Liver (tissue), 9 donors: ENCODE data around the gene GPN3. TPM values are rescaled to one million over a fixed set of nuclear protein-coding genes. Genes with fewer than 3 reads are reported as not detected.

ENCODE experiments used
- DNase-seq: peaks from one replicate; pipeline ENCODE4 v3.0.0-alpha.2; 2017; ENCODE audit warnings: low spot score
- H3K27ac ChIP-seq, 2 donors: one replicate each; pipeline ENCODE4 v1.7.0; 2013; ENCODE audit warnings: inconsistent platforms in 2 of 2, low read length in 2 of 2, control low read depth in 1 of 2, low read depth in 1 of 2, mild to moderate bottlenecking in 1 of 2
- H3K27me3 ChIP-seq, 4 donors: one replicate each; pipeline versions ENCODE4 v1.6.1 to v1.7.0; 2013; ENCODE audit warnings: low read length in 3 of 4, inconsistent platforms in 1 of 4, mild to moderate bottlenecking in 1 of 4, moderate library complexity in 1 of 4; ENCODE audit not compliant: control insufficient read depth in 4 of 4, insufficient read depth in 4 of 4
- H3K36me3 ChIP-seq, 4 donors: one replicate each; pipeline versions ENCODE4 v1.6.1 to v1.7.0; 2013; ENCODE audit warnings: low read length in 3 of 4, mild to moderate bottlenecking in 3 of 4, low read depth in 1 of 4, moderate library complexity in 1 of 4; ENCODE audit not compliant: control insufficient read depth in 4 of 4, insufficient read depth in 3 of 4
- H3K4me1 ChIP-seq, 4 donors: one replicate each; pipeline versions ENCODE4 v1.6.1 to v1.7.0; 2013; ENCODE audit warnings: low read length in 3 of 4, mild to moderate bottlenecking in 3 of 4, moderate library complexity in 1 of 4; ENCODE audit not compliant: control insufficient read depth in 4 of 4, insufficient read depth in 4 of 4
- H3K4me3 ChIP-seq, 3 donors: one replicate each; pipeline versions ENCODE4 v1.6.1 to v1.7.0; 2013; ENCODE audit warnings: low read length in 3 of 3, control low read depth in 1 of 3, low read depth in 1 of 3, mild to moderate bottlenecking in 1 of 3
- H3K9ac ChIP-seq, 2 donors: one replicate each; pipeline ENCODE4 v1.7.0; 2013; ENCODE audit warnings: low read length in 2 of 2, mild to moderate bottlenecking in 2 of 2, moderate library complexity in 2 of 2, control low read depth in 1 of 2, low read depth in 1 of 2
- H3K9me3 ChIP-seq, 4 donors: one replicate each; pipeline versions ENCODE4 v1.6.1 to v1.7.0; 2013; ENCODE audit warnings: low read length in 3 of 4; ENCODE audit not compliant: control insufficient read depth in 4 of 4
- EGR1 ChIP-seq, 2 donors: IDR thresholded peaks; 2 replicates each; pipeline ENCODE4 v1.6.1; 2016 to 2018; ENCODE audit warnings: antibody characterized with exemption in 2 of 2, low read depth in 2 of 2
- FOXA2 ChIP-seq: IDR thresholded peaks from 2 replicates; pipeline ENCODE4 v1.6.1; 2016; ENCODE audit warnings: antibody characterized with exemption
- GABPA ChIP-seq, 2 donors: IDR thresholded peaks in 1 of 2; conservative IDR thresholded peaks in 1 of 2; 2 replicates each; pipeline ENCODE4 v1.6.1; 2016; ENCODE audit warnings: antibody characterized with exemption in 2 of 2, mild to moderate bottlenecking in 1 of 2, moderate library complexity in 1 of 2
- HNF4A ChIP-seq, 2 donors: conservative IDR thresholded peaks; 2 replicates each; pipeline ENCODE4 v1.6.1; 2016; ENCODE audit warnings: antibody characterized with exemption in 2 of 2, mild to moderate bottlenecking in 2 of 2
- HNF4G ChIP-seq: IDR thresholded peaks from 2 replicates; pipeline ENCODE4 v1.6.1; 2016; ENCODE audit warnings: antibody characterized with exemption
- JUND ChIP-seq, 2 donors: IDR thresholded peaks; 2 replicates each; pipeline ENCODE4 v1.6.1; 2016; ENCODE audit warnings: antibody characterized with exemption in 2 of 2
- NR2F2 ChIP-seq: IDR thresholded peaks from 2 replicates; pipeline ENCODE4 v1.6.1; 2016; ENCODE audit warnings: antibody characterized with exemption
- RAD21 ChIP-seq, 2 donors: IDR thresholded peaks; 2 replicates each; pipeline ENCODE4 v1.6.1; 2016; ENCODE audit warnings: antibody characterized with exemption in 2 of 2, mild to moderate bottlenecking in 2 of 2
- RXRA ChIP-seq, 2 donors: IDR thresholded peaks; 2 replicates each; pipeline ENCODE4 v1.6.1; 2017 to 2018; ENCODE audit warnings: antibody characterized with exemption in 2 of 2, mild to moderate bottlenecking in 1 of 2
- SP1 ChIP-seq: IDR thresholded peaks from 2 replicates; pipeline ENCODE4 v1.6.1; 2018; ENCODE audit warnings: antibody characterized with exemption, mild to moderate bottlenecking
- TAF1 ChIP-seq: conservative IDR thresholded peaks from 2 replicates; pipeline ENCODE4 v1.6.1; 2016; ENCODE audit warnings: antibody characterized with exemption, mild to moderate bottlenecking
- YY1 ChIP-seq: IDR thresholded peaks from 2 replicates; pipeline ENCODE4 v1.6.1; 2016; ENCODE audit warnings: antibody characterized with exemption, mild to moderate bottlenecking
- WGBS: extraction: QIAGEN DNeasy Blood & Tissue Kit; methylation state at CpG from one replicate; pipeline ENCODE4 v1.1.7; 2013; 5-methylcytosine and 5-hydroxymethylcytosine counted together
- polyA plus RNA-seq, 2 donors: library from polyadenylated mRNA; stranded (reverse) in 1 of 2; unstranded in 1 of 2; fragments of 200-250 nt in 1 of 2; fragments of >200 nt in 1 of 2; fragmentation: Nextera tagmentation in 1 of 2; extraction: Ambion mirVana in 1 of 2; gene quantifications; one replicate each; pipeline versions ENCODE4 v1.2.1 to v1.2.3, GENCODE V29; 2013 to 2015
- total RNA-seq, 2 donors: library from RNA; depleted of rRNA; stranded (reverse); fragments of >200 nt; gene quantifications; one replicate each; pipeline ENCODE4 v1.2.3, GENCODE V29; 2014
- TF ChIP-seq, protein P1 (sequence below): IDR thresholded peaks from 2 replicates; pipeline ENCODE4 v1.6.1; 2016; ENCODE audit warnings: antibody characterized with exemption, mild to moderate bottlenecking
- TF ChIP-seq, protein P2 (sequence below): IDR thresholded peaks from 2 replicates; pipeline ENCODE4 v1.6.1; 2016; ENCODE audit warnings: antibody characterized with exemption
- TF ChIP-seq, protein P3 (sequence below): IDR thresholded peaks from 2 replicates; pipeline ENCODE4 v1.6.1; 2016; ENCODE audit warnings: antibody characterized with exemption
- TF ChIP-seq, protein P4 (sequence below): fragments of 150-350 bp; IDR thresholded peaks from 2 replicates; pipeline ENCODE4 v1.5.1; 2017; ENCODE audit warnings: improper control_type of control experiment, low read depth, low read length; ENCODE audit not compliant: missing input control
- donor health status: healthy.
- donor health status: healthy.
- donor health status: healthy.
- donor health status: healthy.
- donor health status: healthy.

The GPN3 gene
- total and polyA plus RNA-seq, 4 donors = 13.4 to 47.2 (median 18.7) TPM

DNA sequence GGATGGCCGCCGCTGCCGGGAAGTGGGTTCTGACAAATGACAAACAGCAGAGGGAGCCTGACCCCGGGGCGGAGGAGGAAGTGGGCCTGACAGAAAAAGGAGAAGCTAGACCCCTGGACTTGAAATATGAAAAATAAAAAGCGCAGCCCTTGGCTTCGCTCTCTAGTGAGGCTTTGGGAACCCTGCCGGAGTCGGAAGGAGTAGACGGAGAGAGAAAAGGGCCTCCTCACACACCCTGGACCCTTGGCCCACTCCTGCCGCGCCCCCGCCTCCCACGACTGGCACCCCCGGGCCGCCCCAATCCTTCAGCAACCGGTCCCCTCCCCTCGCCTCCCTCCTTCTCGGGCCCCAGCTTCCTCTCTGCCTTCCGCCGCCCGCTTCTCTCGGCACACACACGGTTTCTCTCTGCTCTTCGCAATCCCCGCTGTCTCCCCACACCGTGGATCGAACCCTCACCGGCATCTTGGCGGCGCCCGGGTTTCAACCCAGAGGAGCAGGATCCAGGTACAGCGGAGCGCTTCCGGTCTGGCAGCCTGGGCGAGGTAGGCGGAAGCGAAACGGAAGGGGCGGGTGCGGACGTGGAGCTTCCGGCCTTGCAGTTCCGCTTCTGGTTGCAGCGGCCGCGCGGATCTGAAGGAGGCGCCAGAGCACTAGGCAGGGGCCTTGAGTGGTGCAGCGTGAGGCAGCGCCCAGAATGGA, 18.1 kb downstream of the GPN3 start, which contains the start of gene ARPC3 (continued):
- TF ChIP-seq, protein P1, sequence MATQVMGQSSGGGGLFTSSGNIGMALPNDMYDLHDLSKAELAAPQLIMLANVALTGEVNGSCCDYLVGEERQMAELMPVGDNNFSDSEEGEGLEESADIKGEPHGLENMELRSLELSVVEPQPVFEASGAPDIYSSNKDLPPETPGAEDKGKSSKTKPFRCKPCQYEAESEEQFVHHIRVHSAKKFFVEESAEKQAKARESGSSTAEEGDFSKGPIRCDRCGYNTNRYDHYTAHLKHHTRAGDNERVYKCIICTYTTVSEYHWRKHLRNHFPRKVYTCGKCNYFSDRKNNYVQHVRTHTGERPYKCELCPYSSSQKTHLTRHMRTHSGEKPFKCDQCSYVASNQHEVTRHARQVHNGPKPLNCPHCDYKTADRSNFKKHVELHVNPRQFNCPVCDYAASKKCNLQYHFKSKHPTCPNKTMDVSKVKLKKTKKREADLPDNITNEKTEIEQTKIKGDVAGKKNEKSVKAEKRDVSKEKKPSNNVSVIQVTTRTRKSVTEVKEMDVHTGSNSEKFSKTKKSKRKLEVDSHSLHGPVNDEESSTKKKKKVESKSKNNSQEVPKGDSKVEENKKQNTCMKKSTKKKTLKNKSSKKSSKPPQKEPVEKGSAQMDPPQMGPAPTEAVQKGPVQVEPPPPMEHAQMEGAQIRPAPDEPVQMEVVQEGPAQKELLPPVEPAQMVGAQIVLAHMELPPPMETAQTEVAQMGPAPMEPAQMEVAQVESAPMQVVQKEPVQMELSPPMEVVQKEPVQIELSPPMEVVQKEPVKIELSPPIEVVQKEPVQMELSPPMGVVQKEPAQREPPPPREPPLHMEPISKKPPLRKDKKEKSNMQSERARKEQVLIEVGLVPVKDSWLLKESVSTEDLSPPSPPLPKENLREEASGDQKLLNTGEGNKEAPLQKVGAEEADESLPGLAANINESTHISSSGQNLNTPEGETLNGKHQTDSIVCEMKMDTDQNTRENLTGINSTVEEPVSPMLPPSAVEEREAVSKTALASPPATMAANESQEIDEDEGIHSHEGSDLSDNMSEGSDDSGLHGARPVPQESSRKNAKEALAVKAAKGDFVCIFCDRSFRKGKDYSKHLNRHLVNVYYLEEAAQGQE = peak; percentile 39
- TF ChIP-seq HNF4A (conservative IDR thresholded peaks at IDR 0.05) (peak; percentile 8 to 19), FOXA2 (no peak), RXRA (IDR thresholded peaks at IDR 0.05) (peak; percentile 32 to 61), SP1 (peak; percentile 59)
- TF ChIP-seq, protein P2, sequence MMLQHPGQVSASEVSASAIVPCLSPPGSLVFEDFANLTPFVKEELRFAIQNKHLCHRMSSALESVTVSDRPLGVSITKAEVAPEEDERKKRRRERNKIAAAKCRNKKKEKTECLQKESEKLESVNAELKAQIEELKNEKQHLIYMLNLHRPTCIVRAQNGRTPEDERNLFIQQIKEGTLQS = peak; percentile 30

DNA sequence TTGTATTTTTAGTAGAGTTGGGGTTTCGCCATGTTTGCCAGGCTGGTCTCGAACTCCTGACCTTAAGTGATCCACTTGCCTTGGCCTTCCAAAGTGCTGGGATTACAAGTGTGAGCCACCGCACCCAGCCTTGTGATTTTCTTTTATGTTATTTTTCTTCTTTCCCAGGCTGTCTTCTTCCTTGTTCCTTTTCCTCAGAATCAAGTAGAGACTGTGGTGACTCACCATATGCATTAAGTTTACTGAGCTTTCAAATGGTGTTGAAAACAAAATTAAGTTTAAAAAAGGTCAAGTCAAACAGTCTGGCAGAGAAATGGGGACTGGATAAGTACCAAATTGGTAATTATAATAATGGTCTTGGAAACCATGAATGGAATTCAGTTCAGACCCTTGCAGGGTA, 23.6 kb downstream of the GPN3 start:
- TF ChIP-seq TAF1 (no peak), RXRA (IDR thresholded peaks at IDR 0.05) (no peak), YY1 (no peak), EGR1 (IDR thresholded peaks at IDR 0.05; ENCODE audit: low read depth in 2 of 2) (no peak), RAD21 (IDR thresholded peaks at IDR 0.05) (no peak), GABPA (IDR thresholded peaks at IDR 0.05 in 1 of 2, conservative IDR thresholded peaks at IDR 0.05 in 1 of 2) (no peak), JUND (IDR thresholded peaks at IDR 0.05) (no peak), NR2F2 (no peak), SP1 (no peak), FOXA2 (no peak), HNF4G (no peak)
- TF ChIP-seq, protein P2 = no peak
- TF ChIP-seq, protein P1 = no peak
- TF ChIP-seq, protein P3, sequence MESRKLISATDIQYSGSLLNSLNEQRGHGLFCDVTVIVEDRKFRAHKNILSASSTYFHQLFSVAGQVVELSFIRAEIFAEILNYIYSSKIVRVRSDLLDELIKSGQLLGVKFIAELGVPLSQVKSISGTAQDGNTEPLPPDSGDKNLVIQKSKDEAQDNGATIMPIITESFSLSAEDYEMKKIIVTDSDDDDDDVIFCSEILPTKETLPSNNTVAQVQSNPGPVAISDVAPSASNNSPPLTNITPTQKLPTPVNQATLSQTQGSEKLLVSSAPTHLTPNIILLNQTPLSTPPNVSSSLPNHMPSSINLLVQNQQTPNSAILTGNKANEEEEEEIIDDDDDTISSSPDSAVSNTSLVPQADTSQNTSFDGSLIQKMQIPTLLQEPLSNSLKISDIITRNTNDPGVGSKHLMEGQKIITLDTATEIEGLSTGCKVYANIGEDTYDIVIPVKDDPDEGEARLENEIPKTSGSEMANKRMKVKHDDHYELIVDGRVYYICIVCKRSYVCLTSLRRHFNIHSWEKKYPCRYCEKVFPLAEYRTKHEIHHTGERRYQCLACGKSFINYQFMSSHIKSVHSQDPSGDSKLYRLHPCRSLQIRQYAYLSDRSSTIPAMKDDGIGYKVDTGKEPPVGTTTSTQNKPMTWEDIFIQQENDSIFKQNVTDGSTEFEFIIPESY = no peak
- TF ChIP-seq, protein P4, sequence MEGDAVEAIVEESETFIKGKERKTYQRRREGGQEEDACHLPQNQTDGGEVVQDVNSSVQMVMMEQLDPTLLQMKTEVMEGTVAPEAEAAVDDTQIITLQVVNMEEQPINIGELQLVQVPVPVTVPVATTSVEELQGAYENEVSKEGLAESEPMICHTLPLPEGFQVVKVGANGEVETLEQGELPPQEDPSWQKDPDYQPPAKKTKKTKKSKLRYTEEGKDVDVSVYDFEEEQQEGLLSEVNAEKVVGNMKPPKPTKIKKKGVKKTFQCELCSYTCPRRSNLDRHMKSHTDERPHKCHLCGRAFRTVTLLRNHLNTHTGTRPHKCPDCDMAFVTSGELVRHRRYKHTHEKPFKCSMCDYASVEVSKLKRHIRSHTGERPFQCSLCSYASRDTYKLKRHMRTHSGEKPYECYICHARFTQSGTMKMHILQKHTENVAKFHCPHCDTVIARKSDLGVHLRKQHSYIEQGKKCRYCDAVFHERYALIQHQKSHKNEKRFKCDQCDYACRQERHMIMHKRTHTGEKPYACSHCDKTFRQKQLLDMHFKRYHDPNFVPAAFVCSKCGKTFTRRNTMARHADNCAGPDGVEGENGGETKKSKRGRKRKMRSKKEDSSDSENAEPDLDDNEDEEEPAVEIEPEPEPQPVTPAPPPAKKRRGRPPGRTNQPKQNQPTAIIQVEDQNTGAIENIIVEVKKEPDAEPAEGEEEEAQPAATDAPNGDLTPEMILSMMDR = no peak
- Histone ChIP-seq H3K4me3 (no peak overlapping the region), H3K27ac (no peak overlapping the region), H3K4me1 (peaks cover 0 to 9% (median 2%) of the 10 kb centered on the region in 4 donors), H3K9me3 (no peaks in the 10 kb centered on the region), H3K27me3 (no peaks in the 10 kb centered on the region), H3K9ac (no peak overlapping the region), H3K36me3 (peaks cover 7 to 29% (median 19%) of the 10 kb centered on the region in 4 donors)
- no peak for DNase-seq
- WGBS = 94% methylated on average over 3 of the region's 3 CpGs
